ENCODE results near the gene KCTD15. TPM values are rescaled to one million over a fixed set of nuclear protein-coding genes. Genes with fewer than 3 reads are reported as not detected.

The KCTD15 gene
- total RNA-seq, 2 experiments from 2014 or later = 21.3 to 29.2 TPM

DNA sequence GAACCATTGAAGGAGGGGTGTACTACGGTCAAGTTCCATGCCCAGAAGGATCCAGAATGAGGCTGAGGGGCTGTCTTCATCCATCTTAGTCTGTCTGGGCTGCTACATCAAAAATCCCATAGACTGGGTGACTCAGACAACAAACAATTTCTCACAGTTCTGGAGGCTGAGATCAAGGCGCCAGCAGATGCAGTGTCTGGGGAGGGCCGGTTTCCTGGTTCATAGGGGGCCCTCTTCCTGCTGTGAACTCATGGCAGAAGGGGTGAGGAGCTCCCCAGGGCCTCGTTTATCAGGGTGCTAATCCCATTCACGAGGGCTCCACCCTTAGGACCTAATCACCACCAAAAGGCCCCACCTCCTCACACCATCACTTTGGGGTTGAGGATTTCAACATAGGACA, 14.7 kb upstream of the KCTD15 start:
- no TSS peak for BruUV-seq (replicated peaks)
- H3K4me1 ChIP-seq (ENCODE audit: insufficient read depth, low read length, poor library complexity, severe bottlenecking) = no peaks in the 10 kb centered on the region
- no peaks in the 10 kb centered on the region for H3K36me3 ChIP-seq (ENCODE audit: insufficient read depth, low read length)
- no peak overlapping the region for H3K4me2 ChIP-seq (ENCODE audit: low read length)
- ChIA-PET POLR2A (no interaction called here), CTCF (ENCODE audit: unreplicated experiment) (no interaction called here)
- H2AFZ ChIP-seq (ENCODE audit: low read length) = no peak overlapping the region
- intact Hi-C loops (cut with micrococcal nuclease; ENCODE audit: unreplicated experiment) = no loop called here
- no peak overlapping the region for H3K4me3 ChIP-seq (ENCODE audit: low read depth, low read length, poor library complexity, severe bottlenecking)
- no peak for TF ChIP-seq EZH2phosphoT487 (IDR thresholded peaks at IDR 0.05; ENCODE audit: borderline replicate concordance, low read depth, low read length)
- TF ChIP-seq, protein P1, sequence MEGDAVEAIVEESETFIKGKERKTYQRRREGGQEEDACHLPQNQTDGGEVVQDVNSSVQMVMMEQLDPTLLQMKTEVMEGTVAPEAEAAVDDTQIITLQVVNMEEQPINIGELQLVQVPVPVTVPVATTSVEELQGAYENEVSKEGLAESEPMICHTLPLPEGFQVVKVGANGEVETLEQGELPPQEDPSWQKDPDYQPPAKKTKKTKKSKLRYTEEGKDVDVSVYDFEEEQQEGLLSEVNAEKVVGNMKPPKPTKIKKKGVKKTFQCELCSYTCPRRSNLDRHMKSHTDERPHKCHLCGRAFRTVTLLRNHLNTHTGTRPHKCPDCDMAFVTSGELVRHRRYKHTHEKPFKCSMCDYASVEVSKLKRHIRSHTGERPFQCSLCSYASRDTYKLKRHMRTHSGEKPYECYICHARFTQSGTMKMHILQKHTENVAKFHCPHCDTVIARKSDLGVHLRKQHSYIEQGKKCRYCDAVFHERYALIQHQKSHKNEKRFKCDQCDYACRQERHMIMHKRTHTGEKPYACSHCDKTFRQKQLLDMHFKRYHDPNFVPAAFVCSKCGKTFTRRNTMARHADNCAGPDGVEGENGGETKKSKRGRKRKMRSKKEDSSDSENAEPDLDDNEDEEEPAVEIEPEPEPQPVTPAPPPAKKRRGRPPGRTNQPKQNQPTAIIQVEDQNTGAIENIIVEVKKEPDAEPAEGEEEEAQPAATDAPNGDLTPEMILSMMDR (conservative IDR thresholded peaks at IDR 0.05; ENCODE audit: low read length) = no peak
- H3K79me2 ChIP-seq (ENCODE audit: insufficient read depth, low read depth, low read length) = no peaks in the 10 kb centered on the region
- DNase-seq (ENCODE audit: low spot score) = no peak
- no peaks in the 10 kb centered on the region for H3K9me3 ChIP-seq (ENCODE audit: low read length)
- no peak overlapping the region for H3K27ac ChIP-seq (ENCODE audit: low read depth, low read length, poor library complexity, severe bottlenecking)
- no peaks in the 10 kb centered on the region for H4K20me1 ChIP-seq (ENCODE audit: insufficient read depth, low read length)
- no peaks in the 10 kb centered on the region for H3K9me2 ChIP-seq (ENCODE audit: insufficient read depth, low read length)

GRCh38 chr19:33784432-33784831, 12.2 kb upstream of the KCTD15 start:
- no peak for DNase-seq (ENCODE audit: low spot score)
- ChIA-PET POLR2A (no interaction called here), CTCF (ENCODE audit: unreplicated experiment) (no interaction called here)
- H3K27ac ChIP-seq (ENCODE audit: low read depth, low read length, poor library complexity, severe bottlenecking) = no peak overlapping the region
- H2AFZ ChIP-seq (ENCODE audit: low read length) = no peak overlapping the region
- no peaks in the 10 kb centered on the region for H3K36me3 ChIP-seq (ENCODE audit: insufficient read depth, low read length)
- no peaks in the 10 kb centered on the region for H3K9me2 ChIP-seq (ENCODE audit: insufficient read depth, low read length)
- no peaks in the 10 kb centered on the region for H3K9me3 ChIP-seq (ENCODE audit: low read length)
- no peaks in the 10 kb centered on the region for H3K4me1 ChIP-seq (ENCODE audit: insufficient read depth, low read length, poor library complexity, severe bottlenecking)
- H4K20me1 ChIP-seq (ENCODE audit: insufficient read depth, low read length) = no peaks in the 10 kb centered on the region
- no peak overlapping the region for H3K4me2 ChIP-seq (ENCODE audit: low read length)
- no TSS peak for BruUV-seq (replicated peaks)
- intact Hi-C loops (cut with micrococcal nuclease; ENCODE audit: unreplicated experiment) = no loop called here
- TF ChIP-seq, protein P1 (conservative IDR thresholded peaks at IDR 0.05; ENCODE audit: low read length) = no peak
- no peak for TF ChIP-seq EZH2phosphoT487 (IDR thresholded peaks at IDR 0.05; ENCODE audit: borderline replicate concordance, low read depth, low read length)
- no peaks in the 10 kb centered on the region for H3K79me2 ChIP-seq (ENCODE audit: insufficient read depth, low read depth, low read length)
- H3K4me3 ChIP-seq (ENCODE audit: low read depth, low read length, poor library complexity, severe bottlenecking) = no peak overlapping the region

- Histone ChIP-seq H3K9me2 (ENCODE audit: insufficient read depth, low read length) (no peaks in the 10 kb centered on the region), H3K4me1 (ENCODE audit: insufficient read depth, low read length, poor library complexity, severe bottlenecking) (no peaks in the 10 kb centered on the region), H3K9me3 (ENCODE audit: low read length) (no peaks in the 10 kb centered on the region), H4K20me1 (ENCODE audit: insufficient read depth, low read length) (no peaks in the 10 kb centered on the region), H3K36me3 (ENCODE audit: insufficient read depth, low read length) (no peaks in the 10 kb centered on the region), H3K27ac (ENCODE audit: low read depth, low read length, poor library complexity, severe bottlenecking) (no peak overlapping the region), H3K4me3 (ENCODE audit: low read depth, low read length, poor library complexity, severe bottlenecking) (no peak overlapping the region), H3K79me2 (ENCODE audit: insufficient read depth, low read depth, low read length) (no peaks in the 10 kb centered on the region), H2AFZ (ENCODE audit: low read length) (no peak overlapping the region), H3K4me2 (ENCODE audit: low read length) (no peak overlapping the region)
- CTCF ChIA-PET (ENCODE audit: unreplicated experiment) = no interaction called here
- TF ChIP-seq, protein P1 (conservative IDR thresholded peaks at IDR 0.05; ENCODE audit: low read length) = no peak
- TF ChIP-seq EZH2phosphoT487 (IDR thresholded peaks at IDR 0.05; ENCODE audit: borderline replicate concordance, low read depth, low read length) = no peak
- intact Hi-C loops (cut with micrococcal nuclease; ENCODE audit: unreplicated experiment) = no loop called here
- POLR2A ChIA-PET = no interaction called here
- BruUV-seq (replicated peaks) = no TSS peak
- DNase-seq (ENCODE audit: low spot score) = no peak
Measured at GRCh38 chr19:33785795-33786194, 10.9 kb upstream of the KCTD15 start.
